ENCODE data around the gene TRDMT1. TPM values are rescaled to one million over a fixed set of nuclear protein-coding genes. Genes with fewer than 3 reads are reported as not detected.
A peak's percentile ranks its signal among the peaks of the same experiment; 100 is the strongest.

The TRDMT1 gene
- polyA plus RNA-seq, 3 donors = 8.3 to 10.2 (median 9.4) TPM

DNA sequence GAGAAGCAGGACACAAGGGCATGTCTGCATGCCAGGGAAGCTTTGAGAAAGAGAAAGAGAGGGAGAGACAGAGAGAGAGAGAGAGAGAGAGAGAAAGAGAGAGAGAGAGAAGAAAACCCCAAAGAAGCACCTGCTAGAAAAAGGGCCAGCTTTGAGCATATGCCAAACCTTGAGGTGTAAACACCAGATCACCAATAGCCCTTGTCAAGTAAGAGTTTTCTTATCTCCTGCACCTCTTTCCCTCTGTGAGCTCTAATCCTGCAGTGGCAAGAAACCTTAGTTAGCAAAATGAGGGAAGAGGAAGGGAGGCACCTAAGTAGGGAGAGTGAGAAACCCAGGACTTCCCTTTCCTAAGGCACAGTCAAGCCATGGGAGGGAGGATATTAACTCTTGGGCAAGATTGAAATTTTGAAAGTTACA, 11.3 kb upstream of the TRDMT1 start:
- DNase-seq (ENCODE audit: low read depth in 3 of 3, low spot score in 2 of 3) = no peak

DNA sequence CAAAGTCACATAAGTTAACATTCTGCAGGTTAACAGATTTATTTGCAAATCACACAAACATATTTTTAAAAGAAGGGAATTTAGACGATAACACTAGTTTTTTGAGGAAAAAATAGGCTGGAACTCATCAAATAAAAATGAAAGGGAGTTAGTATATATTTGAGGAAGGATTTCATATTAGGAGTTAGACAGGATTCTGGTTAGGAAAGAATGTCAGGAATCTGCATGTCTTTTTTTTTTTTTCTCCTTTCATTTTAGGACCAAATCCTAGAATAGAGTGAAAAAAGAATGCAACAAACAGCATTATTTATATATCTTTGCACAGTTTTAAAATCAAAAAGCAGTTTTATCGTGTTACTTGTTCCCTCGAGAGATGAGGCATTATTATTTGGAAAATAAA, 8.9 kb upstream of the TRDMT1 start:
- DNase-seq (ENCODE audit: low read depth in 3 of 3, low spot score in 2 of 3) = no peak

DNA sequence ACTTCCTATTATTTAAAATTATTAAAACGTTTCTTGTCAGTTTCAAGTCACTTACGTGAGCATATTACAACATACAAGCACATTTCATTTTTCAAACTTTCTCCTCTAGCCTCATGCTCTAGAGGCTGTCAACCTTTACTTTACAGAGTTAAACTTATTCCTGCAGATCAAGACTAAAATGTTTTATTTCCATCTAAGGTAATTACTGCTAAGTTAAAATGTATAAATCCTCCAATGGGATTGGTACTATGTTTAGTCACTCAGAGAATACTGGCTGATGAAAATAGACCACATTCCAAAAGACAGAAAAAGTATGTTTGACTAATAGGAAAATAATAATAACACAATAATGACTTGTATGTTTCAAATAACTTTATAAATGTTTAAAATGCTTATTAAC, 8.4 kb upstream of the TRDMT1 start:
- no peak for DNase-seq (ENCODE audit: low read depth in 3 of 3, low spot score in 2 of 3)

- no peak for DNase-seq (ENCODE audit: low read depth in 3 of 3, low spot score in 2 of 3)
Observed at GRCh38 chr10:17209302-17209701, 7.8 kb upstream of the TRDMT1 start.

GRCh38 chr10:17208476-17208875, 7.0 kb upstream of the TRDMT1 start:
- no peak for DNase-seq (ENCODE audit: low read depth in 3 of 3, low spot score in 2 of 3)

- no peak for DNase-seq (ENCODE audit: low read depth in 3 of 3, low spot score in 2 of 3)
Observed at GRCh38 chr10:17206210-17206709, 4.8 kb upstream of the TRDMT1 start.

DNA sequence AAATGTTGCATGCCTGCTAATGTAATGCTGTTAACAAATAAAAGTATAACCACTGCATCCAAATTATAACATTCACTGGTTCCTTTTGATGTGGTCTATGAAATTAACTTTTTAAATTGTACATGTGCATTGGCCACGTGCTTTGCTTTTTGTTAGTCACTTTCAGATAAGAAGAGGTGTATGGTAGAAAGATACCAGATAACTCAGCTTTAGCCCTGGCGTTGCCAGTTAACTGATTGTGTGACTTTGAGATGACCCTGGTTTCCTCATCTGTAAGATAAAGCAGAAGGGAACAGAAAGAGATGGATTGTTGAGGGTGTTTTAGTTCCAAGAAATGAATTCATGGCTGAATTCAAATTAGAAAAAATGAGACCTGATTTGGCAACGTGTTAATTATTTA, 1.9 kb upstream of the TRDMT1 start:
- no peak for DNase-seq (ENCODE audit: low read depth in 3 of 3, low spot score in 2 of 3)

DNA sequence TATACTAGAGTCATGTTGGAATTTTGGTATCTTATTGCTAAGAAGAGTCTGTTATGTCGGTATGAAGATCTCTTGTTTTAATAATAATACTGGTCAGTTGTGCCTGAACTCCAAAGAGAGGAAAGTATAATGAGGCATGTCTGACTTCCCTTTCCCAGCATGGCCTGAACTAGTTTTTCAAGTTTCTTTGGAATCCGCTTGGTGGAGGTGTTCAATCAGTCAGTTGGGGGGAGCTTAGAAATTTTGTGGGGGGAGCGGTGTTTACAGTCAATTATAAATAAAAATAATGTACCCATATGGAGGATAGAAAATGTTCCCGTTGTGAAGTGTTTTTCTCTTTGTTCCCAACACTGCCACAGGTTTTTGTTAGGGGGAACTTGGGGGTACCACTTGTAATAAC, 1.5 kb upstream of the TRDMT1 start:
- DNase-seq (ENCODE audit: low read depth in 3 of 3, low spot score in 2 of 3) = no peak

DNA sequence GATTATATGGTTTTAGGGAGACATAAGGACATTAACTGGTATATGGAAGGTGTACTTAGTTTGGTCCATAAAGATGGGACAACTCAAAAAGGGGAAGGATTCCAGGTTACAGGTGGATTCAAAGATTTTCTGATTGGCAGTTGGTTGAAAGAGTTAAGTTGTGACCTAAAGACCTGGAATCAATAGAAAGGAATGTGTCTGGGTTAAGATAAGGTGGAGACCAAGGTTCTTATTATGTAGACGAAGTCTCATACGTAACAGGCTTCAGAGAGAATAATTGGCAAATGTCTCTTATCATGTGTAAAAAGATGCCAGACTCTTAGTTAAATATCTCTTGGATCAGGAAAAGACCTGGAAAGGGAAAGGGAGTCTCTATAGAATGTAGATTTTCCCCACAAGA, 1.0 kb upstream of the TRDMT1 start:
- no peak for DNase-seq (ENCODE audit: low read depth in 3 of 3, low spot score in 2 of 3)

- no peak for DNase-seq (ENCODE audit: low read depth in 3 of 3, low spot score in 2 of 3)
Observed at GRCh38 chr10:17201794-17202116, 283 bp upstream of the TRDMT1 start.

DNA sequence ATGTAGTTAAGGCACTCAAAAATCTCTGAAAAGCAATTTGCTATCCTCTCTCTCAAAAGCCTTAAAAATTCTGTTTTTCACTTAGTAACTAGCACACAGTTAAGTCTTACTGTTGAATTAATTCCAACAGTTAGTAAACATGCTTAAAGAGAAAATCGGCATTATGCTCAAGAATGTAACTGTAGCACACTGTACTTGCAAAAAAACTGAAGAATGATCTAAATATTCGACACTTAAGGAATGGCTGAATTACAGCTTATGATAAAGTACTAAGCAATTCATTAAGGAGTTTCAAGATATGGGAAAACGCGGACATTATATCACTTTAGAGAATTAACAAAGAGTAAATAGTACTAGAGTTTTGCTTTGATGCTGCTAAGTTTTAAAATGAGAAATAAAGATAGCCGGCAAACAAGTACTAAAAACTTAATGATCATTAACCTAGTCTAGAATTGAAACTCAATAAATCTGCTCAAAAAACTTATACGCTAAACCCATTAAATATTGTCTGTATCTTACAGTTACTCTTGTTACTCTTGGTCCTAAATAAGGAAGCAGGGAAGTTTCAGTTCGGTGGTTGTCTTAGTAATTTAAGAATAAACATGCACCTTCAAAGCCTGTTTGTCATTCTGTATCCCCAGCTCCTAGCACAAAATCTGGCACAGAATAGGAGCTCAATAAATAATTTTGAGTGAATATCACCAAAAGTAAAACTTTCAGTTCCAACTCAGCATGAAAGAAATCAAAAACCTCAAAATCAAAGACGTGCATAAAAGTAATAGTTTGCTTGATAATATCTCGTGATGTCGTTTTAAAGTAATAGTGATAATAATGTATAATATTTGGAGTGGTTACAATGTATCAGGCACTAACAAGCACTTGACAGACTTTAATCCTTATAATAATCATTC, 1.2 kb downstream of the TRDMT1 start:
- DNase-seq (ENCODE audit: low read depth in 3 of 3, low spot score in 2 of 3) = no peak

DNA sequence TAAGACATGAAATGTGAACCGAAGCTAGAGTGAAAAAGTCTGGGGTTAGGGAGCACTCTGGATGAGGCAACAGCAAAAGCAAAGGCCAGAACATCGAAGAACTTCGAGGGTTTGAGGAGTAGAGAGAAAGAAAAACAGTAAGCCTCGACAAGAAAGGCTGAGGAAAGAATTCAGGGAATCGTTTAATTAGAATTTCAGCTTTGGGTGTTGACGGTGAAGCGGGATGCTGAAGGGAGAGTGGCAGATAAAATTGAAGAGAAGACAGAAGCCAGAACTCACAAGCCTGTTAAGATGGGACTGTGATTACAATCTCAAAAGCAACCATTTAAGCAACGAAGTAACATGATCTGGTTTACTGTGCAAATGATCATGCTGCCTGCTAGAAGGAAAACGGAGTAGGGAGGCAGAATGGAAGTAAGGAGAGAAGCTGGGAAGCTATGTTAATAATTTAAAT, 2.1 kb downstream of the TRDMT1 start:
- peak in 1 of 3 donors; percentile 21 for DNase-seq (ENCODE audit: low read depth in 3 of 3, low spot score in 2 of 3)

DNA sequence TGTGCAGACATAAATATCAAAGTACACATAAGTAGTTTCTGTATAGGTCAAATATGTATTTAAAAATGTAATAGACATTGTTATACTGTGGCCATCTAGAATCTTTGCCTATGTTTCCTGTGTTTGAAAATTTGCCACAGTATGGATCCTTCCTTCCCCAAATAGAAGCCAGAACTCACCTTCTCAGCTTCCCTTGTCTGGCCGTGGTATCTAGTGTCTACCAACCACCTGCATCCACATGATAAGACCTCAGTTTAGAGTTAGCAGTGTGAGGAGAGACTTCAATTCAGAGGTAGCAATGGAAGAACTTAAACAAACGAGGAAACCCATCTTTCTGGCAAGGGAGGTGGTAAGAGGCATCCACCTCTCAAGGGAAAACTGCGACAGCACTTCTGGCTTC, 4.9 kb downstream of the TRDMT1 start:
- no peak for DNase-seq (ENCODE audit: low read depth in 3 of 3, low spot score in 2 of 3)

DNA sequence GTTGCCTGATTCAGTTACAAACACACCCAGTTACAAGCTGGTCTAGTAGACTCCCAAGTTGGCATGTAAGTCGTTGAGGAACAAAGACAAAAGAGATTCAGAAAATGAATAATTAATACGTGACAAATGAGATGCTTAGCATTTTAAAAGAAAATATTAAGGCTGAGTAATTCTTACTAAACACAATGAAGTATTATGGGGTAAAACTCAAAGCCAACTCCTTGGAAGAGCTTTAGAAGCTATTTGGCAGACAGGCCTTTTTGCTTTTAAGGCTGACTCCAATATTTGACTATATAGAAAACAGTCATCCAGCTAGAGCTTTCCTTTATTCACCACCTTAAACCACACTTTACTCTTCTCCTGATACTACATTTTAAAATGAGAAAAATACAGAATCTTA, 5.4 kb downstream of the TRDMT1 start:
- DNase-seq (ENCODE audit: low read depth in 3 of 3, low spot score in 2 of 3) = no peak

GRCh38 chr10:17195083-17195482, 6.4 kb downstream of the TRDMT1 start:
- DNase-seq (ENCODE audit: low read depth in 3 of 3, low spot score in 2 of 3) = no peak

- DNase-seq (ENCODE audit: low read depth in 3 of 3, low spot score in 2 of 3) = no peak
Observed at GRCh38 chr10:17190602-17191001, 10.9 kb downstream of the TRDMT1 start.

DNA sequence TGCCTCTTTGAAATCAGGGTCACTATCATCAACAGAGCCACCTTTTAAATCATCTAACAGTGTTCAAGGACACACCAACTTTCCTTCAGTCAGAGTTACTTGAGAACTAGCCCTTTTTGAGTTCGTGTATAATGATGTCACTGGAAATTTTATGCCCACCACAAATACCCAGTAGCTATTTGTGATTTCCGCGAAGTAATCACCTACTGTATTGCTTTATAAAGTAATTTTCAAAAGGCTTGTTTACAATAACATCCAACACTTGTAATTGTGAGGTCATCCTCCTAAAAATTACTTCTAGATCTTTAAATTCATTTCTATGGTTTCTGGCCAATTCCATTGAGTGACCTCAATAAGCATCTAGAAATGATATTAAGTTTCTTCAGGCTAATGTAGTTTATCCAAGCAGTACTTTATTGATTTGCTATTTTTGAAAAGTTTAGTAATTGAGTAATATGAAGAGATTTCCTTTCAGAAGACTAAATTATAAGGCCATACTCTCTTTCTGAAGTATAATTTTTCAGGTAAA, 12.8 kb downstream of the TRDMT1 start:
- no peak for DNase-seq (ENCODE audit: low read depth in 3 of 3, low spot score in 2 of 3)

DNA sequence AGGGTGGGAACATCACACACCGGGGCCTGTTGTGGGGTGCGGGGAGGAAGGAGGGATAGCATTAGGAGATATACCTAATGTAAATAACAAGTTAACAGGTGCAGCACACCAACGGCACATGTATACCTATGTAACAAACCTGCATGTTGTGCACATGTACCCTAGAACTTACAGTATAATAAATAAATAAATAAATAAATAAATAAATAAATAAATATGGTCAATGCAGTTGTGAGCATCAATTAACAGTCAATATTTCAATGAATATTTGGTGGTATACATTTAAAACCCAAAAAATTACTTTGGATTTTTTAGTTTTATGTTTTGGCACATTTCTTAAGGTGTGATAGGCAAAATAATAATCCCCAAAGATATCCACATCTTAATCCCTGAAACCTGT, 15.6 kb downstream of the TRDMT1 start:
- DNase-seq (ENCODE audit: low read depth in 3 of 3, low spot score in 2 of 3) = no peak

DNA sequence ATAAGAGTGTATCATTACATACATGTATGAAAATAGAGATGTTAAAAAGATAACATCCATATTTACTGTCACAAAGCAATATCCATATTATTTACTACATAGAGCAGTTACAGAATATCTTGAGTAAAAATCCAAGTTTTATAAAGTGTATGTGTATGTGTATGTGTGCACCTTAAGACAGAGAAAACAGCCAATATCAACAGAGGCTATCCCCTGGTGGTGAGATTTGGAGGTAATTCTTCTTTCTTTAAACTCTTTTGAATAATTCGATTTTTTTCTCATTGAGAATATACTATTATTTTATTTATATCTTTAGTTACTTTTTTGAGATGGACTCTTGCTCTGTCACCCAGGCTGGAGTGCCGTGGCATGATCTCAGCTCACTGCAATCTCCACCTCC, 18.4 kb downstream of the TRDMT1 start:
- DNase-seq (ENCODE audit: low read depth in 3 of 3, low spot score in 2 of 3) = no peak

- DNase-seq (ENCODE audit: low read depth in 3 of 3, low spot score in 2 of 3) = no peak
Observed at GRCh38 chr10:17181751-17182150, 19.7 kb downstream of the TRDMT1 start.

DNA sequence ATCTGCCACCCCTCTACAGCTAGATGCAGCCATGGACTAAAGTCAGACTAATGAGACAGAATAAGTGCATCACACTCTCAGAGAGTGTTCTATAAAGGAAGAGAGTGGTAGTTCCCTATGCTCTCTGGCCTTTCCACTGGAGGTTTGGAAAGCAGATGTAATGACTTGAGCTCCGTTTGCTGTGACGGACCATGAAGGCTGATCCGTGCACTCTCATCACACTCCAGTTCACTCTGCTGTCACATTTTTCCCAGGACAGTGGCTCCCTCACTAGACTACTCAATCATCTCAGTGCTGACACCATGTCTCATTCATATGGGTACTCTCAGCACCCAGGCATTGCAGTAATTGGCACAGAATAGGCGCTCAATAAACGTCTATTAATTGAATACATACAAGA, 20.4 kb downstream of the TRDMT1 start:
- no peak for DNase-seq (ENCODE audit: low read depth in 3 of 3, low spot score in 2 of 3)

- no peak for DNase-seq (ENCODE audit: low read depth in 3 of 3, low spot score in 2 of 3)
Observed at GRCh38 chr10:17179002-17179401, 22.5 kb downstream of the TRDMT1 start.

All from right renal cortex interstitium (tissue), 3 donors.